GM12878 (cell line): ENCODE results near the gene KLK13. TPM values are rescaled to one million over a fixed set of nuclear protein-coding genes. Genes with fewer than 3 reads are reported as not detected.

Experiments used
- CHD1 ChIP-seq: IDR thresholded peaks from 2 replicates; pipeline ENCODE4 v1.6.1; 2012; ENCODE audit warnings: low read depth, low read length, improper control_type of control experiment
- HCFC1 ChIP-seq: fragments of 150-350 bp; IDR thresholded peaks from 2 replicates; pipeline ENCODE4 v1.6.1; 2014; ENCODE audit warnings: low read length
- IRF5 ChIP-seq: fragments of 450-650 bp; IDR thresholded peaks from 2 replicates; pipeline ENCODE4 v1.6.1; 2017; ENCODE audit warnings: borderline replicate concordance
- JUND ChIP-seq: IDR thresholded peaks from 2 replicates; pipeline ENCODE4 v1.6.1; 2012; ENCODE audit warnings: low read depth, mild to moderate bottlenecking, low read length, improper control_type of control experiment, moderate library complexity
- MEF2B ChIP-seq: fragments of 450-650 bp; IDR thresholded peaks from 2 replicates; pipeline ENCODE4 v1.6.1; 2018; ENCODE audit warnings: mild to moderate bottlenecking, moderate library complexity; ENCODE audit not compliant: partially characterized antibody, poor library complexity, severe bottlenecking
- MXI1 ChIP-seq: fragments of 150-350 bp; IDR thresholded peaks from 2 replicates; pipeline ENCODE4 v1.6.1; 2011; ENCODE audit warnings: low read depth, mild to moderate bottlenecking, inconsistent platforms, low read length, improper control_type of control experiment
- NRF1 ChIP-seq: conservative IDR thresholded peaks from 2 replicates; pipeline ENCODE4 v1.6.1; 2011; ENCODE audit warnings: mild to moderate bottlenecking, low read depth, low read length, improper control_type of control experiment
- RUNX3 ChIP-seq: IDR thresholded peaks from 2 replicates; pipeline ENCODE4 v1.6.1; 2012; ENCODE audit warnings: low read length, inconsistent platforms
- ZNF217 ChIP-seq: fragments of 450-650 bp; IDR thresholded peaks from 2 replicates; pipeline ENCODE4 v1.6.1; 2017; ENCODE audit warnings: antibody characterized with exemption, mild to moderate bottlenecking
- ZNF592 ChIP-seq: fragments of 450-650 bp; IDR thresholded peaks from 2 replicates; pipeline ENCODE4 v1.6.1; 2017; ENCODE audit warnings: mild to moderate bottlenecking, moderate library complexity
- polyA plus RNA-seq, 11 experiments: library from polyadenylated mRNA; depleted of rRNA in 4 of 11; unstranded in 6 of 11; stranded (reverse) in 5 of 11; fragments of >200 nt; fragmentation: Nextera tagmentation in 4 of 11; fragmentation: Illumina TruSeq in 1 of 11; extraction: Ambion mirVana in 4 of 11; extraction: Trizol in 1 of 11; gene quantifications; 1 replicate in 1 of 11; 2 replicates in 10 of 11; pipeline versions ENCODE4 v1.2.1 to v1.2.3, GENCODE V29; 2011 to 2016; ENCODE audit warnings: inconsistent platforms in 2 of 11, missing spikeins in 2 of 11, low read depth in 1 of 11
- total RNA-seq, 4 experiments: library from RNA; depleted of rRNA in 3 of 4; stranded (reverse); fragments of >200 nt in 3 of 4; fragmentation: Illumina TruSeq in 1 of 4; extraction: Trizol in 1 of 4; gene quantifications; 2 replicates each; pipeline versions ENCODE4 v1.2.1 to v1.2.3, GENCODE V29; 2013 to 2021
- TF ChIP-seq, protein P1 (sequence below): IDR thresholded peaks from 2 replicates; pipeline ENCODE4 v1.6.1; 2011; ENCODE audit warnings: low read depth, mild to moderate bottlenecking, low read length, moderate library complexity, borderline replicate concordance; ENCODE audit errors: extremely low read depth
- TF ChIP-seq, protein P2 (sequence below): fragments of 450-650 bp; IDR thresholded peaks from 2 replicates; pipeline ENCODE4 v1.6.1; 2018; ENCODE audit warnings: mild to moderate bottlenecking, low read depth, moderate library complexity; ENCODE audit not compliant: partially characterized antibody

Gene KLK13
- total and polyA plus RNA-seq, 10 of the 15 experiments (the other 5 are each of a cell fraction or from before 2014, with no cell fraction given) = not detected

DNA sequence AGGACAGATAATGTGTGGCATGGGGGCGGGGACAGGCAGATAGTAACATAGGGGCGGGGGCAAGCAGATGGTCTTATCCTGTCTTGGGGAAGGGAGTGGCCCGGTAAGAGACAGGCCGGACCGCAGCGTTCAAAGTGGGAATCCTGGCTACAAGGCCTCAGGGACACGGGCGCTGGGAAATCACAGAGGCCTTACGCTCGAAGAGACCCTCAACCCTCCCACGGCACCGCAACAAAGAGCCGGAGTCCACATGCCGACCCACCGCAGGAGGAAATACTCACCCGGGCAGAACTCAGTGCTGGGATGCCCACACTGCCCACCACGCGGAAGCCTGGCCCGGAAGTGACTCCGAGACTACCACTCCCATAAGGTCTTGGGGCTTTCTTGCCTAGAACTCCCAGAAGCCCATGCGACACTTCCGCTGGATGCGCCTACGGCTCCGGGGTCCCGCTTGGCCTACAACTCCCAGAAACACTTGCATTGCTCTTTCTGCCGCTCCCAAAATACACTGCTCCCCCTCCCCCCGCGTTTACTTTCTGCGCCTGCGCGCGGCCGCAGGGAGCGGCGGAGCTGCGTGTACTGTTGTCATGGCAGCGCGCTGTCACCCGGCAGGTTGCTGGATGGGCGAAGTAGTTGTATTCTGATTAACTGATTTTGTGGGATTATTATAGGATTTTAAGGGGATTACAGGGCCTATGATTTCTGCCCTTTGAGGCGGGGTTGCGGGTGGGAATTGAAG, 43.3 kb upstream of the KLK13 start, which contains the start of gene CTU1 (continued):
- TF ChIP-seq ZNF592 (no peak), CHD1 (no peak), MXI1 (peak; percentile 92), JUND (0 out of 2 replicates have a peak, but pooled peaks have one; percentile 14), ZNF217 (no peak), HCFC1 (peak; percentile 99), RUNX3 (peak; percentile 63; the same call in 1 of the 2 replicates), IRF5 (no peak), NRF1 (peak; percentile 72), MEF2B (peak; percentile 69)
- TF ChIP-seq, protein P1, sequence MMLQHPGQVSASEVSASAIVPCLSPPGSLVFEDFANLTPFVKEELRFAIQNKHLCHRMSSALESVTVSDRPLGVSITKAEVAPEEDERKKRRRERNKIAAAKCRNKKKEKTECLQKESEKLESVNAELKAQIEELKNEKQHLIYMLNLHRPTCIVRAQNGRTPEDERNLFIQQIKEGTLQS = peak; percentile 14; the same call in 1 of the 2 replicates
- TF ChIP-seq, protein P2, sequence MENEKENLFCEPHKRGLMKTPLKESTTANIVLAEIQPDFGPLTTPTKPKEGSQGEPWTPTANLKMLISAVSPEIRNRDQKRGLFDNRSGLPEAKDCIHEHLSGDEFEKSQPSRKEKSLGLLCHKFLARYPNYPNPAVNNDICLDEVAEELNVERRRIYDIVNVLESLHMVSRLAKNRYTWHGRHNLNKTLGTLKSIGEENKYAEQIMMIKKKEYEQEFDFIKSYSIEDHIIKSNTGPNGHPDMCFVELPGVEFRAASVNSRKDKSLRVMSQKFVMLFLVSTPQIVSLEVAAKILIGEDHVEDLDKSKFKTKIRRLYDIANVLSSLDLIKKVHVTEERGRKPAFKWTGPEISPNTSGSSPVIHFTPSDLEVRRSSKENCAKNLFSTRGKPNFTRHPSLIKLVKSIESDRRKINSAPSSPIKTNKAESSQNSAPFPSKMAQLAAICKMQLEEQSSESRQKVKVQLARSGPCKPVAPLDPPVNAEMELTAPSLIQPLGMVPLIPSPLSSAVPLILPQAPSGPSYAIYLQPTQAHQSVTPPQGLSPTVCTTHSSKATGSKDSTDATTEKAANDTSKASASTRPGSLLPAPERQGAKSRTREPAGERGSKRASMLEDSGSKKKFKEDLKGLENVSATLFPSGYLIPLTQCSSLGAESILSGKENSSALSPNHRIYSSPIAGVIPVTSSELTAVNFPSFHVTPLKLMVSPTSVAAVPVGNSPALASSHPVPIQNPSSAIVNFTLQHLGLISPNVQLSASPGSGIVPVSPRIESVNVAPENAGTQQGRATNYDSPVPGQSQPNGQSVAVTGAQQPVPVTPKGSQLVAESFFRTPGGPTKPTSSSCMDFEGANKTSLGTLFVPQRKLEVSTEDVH = peak; percentile 54
